PC-9 (cell line): ENCODE results near the gene MADD.

Source experiments
- CTCF ChIP-seq: fragments of 200-600 bp; sonication (generic); conservative IDR thresholded peaks from 2 replicates; pipeline ENCODE4 v1.6.1; 2017; ENCODE audit warnings: mixed run types, antibody characterized with exemption, mild to moderate bottlenecking, moderate library complexity
- EZH2 ChIP-seq: fragments of 200-600 bp; sonication (generic); IDR thresholded peaks from 2 replicates; pipeline ENCODE4 v1.8.0; 2017; ENCODE audit warnings: antibody characterized with exemption, low read depth

GRCh38 chr11:47332791-47333525, 63.0 kb downstream of the MADD start:
- TF ChIP-seq CTCF (no peak), EZH2 (no peak)
